ENCODE results near the gene BCL11A.

- no peak for TF ChIP-seq CTCF (IDR thresholded peaks at IDR 0.05; ENCODE audit: poor library complexity, severe bottlenecking)
- TF ChIP-seq POLR2AphosphoS5 (IDR thresholded peaks at IDR 0.05) = no peak
- no peak for TF ChIP-seq TAF1 (IDR thresholded peaks at IDR 0.05; ENCODE audit: low read depth)
- TF ChIP-seq EZH2 (IDR thresholded peaks at IDR 0.05; ENCODE audit: borderline replicate concordance, insufficient read depth, low read length, poor library complexity, severe bottlenecking) = no peak
- no peak for TF ChIP-seq MXI1 (conservative IDR thresholded peaks at IDR 0.05; ENCODE audit: poor library complexity, severe bottlenecking)
These were observed 13.4 kb downstream of the BCL11A start for GRCh38 chr2:60540074-60540473.
